Activated gamma-delta T cell (primary cell): ENCODE measurements around the gene KCNQ2.

Source experiments
- DNase-seq: peaks from one replicate; lab custom pipeline; 2025; lab: John Stamatoyannopoulos, UW

The KCNQ2 gene

DNA sequence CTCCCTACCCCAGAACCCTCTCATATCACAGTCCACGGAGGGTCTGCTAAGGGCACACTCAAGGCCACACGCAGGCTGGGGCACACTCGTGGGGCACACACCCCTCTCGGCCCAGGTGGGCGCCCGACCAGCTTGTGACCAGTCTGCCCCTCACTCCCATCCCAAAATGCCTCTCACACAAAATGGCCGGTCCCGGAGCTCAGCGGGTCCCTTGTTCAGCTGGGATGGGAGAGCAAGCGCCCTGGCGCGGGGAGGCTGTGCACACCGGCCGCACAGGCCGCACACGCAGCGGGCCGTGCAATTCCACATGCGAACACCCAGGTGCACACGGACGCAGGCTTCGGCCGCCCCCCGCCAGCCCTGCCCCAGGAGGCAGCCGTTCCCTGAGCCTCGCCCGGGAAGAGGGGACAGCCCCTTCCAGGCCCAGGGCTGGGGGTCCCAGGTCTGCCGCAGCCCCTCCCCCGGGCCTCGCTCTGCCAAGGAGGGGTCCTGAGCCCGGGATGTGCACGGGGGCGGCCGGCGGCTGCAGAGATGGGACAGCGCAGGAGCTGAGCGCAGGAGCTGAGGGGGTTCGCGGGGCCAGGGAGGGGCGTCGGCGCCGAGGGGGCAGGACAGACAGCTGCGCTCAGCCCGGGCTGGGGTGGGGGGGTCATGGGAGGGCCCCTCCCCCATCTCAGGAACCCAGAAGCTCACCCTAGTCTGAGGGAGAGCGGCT lies 1.3 kb downstream of the KCNQ2 start:
- DNase-seq: no peak

DNA sequence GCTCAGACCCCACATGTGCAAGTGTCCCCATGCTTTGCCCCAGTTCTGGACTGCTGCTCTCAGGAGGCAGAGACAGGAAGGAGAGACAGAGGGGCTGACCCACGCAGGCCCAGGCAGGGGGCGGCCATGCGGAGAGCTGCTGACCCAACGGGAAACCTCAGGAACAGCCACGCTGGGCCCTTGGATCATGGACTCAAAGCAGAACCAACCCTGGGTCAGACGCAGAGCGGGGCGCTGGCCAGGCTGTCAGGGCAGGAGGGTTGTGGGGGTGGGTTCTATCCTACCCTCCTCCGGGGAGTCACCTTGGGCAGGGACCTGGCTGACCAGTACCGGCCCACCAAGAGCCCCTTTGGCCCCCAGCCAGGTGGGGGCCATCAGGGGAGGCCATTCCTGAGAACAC lies 2.0 kb downstream of the KCNQ2 start:
- DNase-seq: no peak

DNA sequence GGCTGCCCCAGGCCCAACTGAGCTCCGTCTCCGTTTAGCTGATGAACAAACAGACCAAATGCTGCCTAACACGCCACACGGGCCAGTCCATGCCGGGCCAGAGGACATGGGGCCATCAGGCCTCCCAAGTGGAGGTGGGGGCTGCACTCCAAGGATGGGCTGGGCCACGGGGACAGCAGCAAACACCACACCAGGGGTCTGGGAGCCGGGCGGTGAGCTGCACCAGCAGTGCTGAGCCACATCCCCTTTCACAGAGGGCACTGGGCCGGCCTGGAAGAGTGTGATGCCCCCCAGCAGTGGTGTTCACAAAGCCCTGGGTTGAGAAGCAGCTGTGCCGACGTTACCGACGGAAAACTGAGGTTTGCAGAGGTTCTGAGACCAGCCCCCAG lies 2.7 kb downstream of the KCNQ2 start:
- no peak for DNase-seq

DNA sequence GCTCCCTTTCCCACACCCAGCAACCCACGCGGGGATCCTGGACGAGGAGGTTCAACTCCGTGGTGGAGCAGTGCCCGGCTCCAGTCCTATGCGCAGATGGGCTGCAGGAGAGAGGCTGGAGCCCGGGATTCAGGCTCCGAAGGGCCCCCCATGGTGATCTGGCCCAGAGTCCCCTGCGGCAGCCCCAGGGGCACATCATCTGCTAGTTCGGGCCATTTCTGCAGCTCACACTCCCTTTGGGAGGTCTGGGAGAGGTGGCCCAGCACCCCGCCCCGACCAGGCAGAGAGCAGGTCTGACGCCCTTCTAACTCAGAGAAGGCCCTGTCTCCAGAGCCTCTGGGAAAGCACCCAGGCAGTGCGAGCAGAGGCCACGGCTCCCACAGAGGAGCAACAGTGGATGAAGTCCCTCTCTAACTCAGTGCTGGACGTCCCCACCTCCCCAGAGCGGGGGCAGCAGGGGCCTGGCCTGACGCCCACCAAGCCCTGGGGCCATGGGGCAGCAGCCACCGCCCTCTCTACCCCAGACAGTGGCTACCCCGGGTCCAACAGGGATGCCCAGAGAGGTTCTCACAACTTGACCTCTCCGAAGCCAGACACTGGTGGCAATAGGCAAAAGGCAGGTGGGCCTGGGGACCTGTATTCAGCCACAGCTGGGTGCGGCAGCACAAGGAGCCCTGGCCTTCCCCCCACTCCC lies 3.3 kb downstream of the KCNQ2 start:
- DNase-seq: no peak

GRCh38 chr20:63468421-63468820 lies 4.0 kb downstream of the KCNQ2 start:
- DNase-seq: no peak

DNA sequence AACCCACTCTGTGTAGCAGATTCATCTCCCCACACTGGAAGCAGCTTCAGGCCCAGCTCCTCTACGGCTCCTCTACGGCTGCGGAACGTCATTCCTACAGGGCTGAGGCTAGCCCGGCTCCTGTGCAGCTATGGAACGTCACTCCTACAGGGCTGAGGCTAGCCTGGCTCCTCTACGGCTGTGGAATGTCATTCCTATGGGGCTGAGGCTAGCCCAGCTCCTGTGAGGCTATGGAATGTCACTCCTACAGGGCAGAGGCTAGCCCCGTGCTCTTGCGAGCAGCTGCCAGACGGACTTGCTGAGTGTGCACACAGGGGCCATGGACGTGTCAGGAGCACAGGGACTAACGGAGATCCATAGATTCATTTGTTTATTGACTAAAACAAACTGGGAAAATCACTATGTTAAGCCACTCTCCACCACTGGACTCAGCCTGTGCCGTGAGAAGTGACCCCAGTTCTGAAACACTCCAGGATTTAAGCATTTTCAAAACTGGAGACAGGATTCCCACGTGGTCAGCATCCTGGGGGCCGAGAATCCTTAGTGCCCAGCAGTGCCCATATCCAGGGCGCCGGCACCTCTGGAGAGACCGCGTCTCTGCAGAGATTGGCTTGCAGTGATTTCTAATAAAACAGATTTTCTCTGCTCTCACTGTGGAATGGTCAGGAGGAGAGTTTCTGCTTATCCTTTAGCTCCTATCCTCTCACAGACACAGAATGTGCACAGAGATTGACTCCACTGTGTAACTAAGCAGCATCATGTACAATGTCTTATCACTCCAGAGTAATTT lies 5.0 kb downstream of the KCNQ2 start:
- no peak for DNase-seq

DNA sequence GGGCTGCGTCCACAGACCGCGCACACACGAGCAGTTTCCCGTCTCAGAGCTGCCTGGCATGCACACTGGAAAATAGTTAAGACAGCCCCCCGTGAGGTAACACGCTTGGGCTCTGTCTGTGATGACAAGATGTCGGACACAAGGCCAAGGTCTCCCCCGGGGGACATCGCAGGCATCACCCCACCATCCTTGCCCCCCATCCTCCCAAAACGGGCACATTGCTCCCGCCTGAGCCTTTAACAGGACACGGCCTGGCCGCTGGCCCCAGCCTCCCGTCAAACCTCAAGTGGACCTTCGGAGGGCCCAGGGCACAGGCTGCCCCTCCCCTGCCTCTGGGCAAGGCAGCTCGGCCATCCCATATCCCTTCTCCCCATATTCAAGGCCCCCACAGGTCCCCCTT lies 5.6 kb downstream of the KCNQ2 start:
- no peak for DNase-seq

- no peak for DNase-seq
These were observed 6.1 kb downstream of the KCNQ2 start for GRCh38 chr20:63466250-63466825.

GRCh38 chr20:63465380-63466249 lies 6.8 kb downstream of the KCNQ2 start:
- no peak for DNase-seq

DNA sequence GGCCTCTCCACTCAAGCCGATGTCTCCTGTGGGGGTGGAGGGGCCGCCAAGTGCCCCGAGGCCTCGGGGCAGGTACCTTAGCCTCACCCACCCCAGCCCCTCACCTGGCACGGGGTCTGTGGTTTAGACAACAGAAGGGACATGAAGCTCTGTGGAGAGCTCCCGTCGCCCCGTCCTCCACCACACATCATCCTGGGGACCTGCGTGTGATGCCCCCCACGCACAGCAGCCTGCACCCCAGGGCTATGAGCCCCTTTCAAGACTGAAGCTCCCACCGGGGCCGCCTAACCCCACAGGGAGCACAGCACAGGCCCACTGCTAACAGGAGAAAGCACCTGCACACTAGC lies 8.2 kb downstream of the KCNQ2 start:
- no peak for DNase-seq

DNA sequence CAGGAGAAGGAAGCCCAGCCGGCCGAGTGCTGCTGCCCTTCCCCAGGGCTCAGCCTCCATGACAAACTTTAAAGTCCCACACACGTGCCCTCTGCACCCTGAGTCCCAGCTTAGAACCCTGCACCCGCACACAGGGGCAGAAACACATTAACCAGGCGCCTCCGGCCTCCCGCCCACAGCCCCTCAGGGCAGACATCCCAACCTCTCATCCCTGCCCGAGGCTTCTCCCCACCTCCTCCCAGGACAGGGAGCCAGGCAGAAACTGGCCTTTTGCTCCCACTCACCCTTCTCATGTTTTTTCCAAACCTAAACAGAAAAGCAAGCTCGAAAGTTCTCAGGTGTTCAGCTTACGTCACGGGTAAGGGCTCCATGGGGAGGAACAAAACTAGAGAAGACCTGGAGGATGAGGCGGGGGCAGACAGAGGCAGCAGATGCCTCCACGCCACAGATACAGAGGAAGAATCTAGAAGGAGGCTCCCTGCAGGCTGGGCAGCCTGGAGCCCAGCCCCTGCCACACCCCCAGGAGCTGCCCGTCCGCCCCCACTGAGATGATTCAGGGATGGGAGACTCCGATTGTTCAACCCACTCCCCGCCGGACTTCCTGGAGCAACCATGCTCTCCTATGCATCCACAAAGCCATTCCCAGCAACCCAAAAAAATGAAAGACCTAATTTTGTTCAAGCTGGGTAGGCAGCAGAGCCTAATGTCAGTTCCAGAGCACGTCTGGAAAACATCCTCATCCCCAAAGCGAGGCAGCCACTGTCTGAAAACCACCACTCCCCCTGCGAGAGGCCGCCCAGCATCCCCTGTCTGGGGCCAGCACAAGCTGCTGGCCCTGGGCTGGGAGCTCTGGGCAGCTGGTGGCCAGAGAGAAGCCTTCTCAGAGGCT lies 8.8 kb downstream of the KCNQ2 start:
- DNase-seq: no peak

- DNase-seq: no peak
These were observed 10.2 kb downstream of the KCNQ2 start for GRCh38 chr20:63462244-63462643.

DNA sequence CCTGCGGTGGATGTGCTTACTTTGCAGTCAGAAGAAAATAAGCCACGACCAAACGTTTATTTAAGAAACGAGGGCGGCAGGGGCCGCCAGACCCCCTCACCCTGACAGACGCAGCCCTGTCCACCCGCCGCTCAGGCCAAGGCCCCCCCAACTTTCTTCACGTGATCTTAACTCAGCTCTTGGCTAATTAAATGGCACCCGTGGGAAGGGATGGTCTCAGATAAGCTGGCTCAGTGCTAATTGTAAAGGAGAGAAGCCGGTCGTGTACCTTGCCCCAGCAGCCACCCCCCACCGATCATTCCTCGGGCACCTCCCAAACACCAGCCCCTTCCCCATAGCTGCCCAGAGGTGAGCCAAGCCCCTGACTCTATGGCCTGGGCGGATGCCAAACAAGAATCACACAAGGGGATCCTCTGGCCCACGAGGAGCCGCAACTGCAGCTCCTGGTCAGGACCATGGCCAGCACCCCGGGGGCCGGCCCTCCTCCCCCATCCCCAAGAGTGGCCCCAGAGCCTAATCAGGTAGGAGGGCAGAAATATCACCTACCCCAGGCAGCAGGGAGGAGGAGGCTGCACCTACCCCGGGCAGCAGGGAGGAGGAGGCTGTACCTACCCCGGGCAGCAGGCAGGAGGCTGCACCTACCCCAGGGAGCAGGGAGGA lies 11.2 kb downstream of the KCNQ2 start:
- no peak for DNase-seq

GRCh38 chr20:63459070-63459380 lies 13.4 kb downstream of the KCNQ2 start:
- DNase-seq: no peak

- DNase-seq: no peak
These were observed 14.0 kb downstream of the KCNQ2 start for GRCh38 chr20:63458170-63459069.

GRCh38 chr20:63457737-63458136 lies 14.7 kb downstream of the KCNQ2 start:
- no peak for DNase-seq

- DNase-seq: no peak
These were observed 15.8 kb downstream of the KCNQ2 start for GRCh38 chr20:63456429-63457284.

- DNase-seq: no peak
These were observed 16.9 kb downstream of the KCNQ2 start for GRCh38 chr20:63455568-63455859.
